Neural progenitor cell (in vitro differentiated cells): ENCODE measurements around the gene TMEM154. TPM values are rescaled to one million over a fixed set of nuclear protein-coding genes. Genes with fewer than 3 reads are reported as not detected.

ENCODE experiments used
- DNase-seq: peaks from one replicate; pipeline ENCODE4 v3.0.0-alpha.2; 2016; ENCODE audit warnings: low spot score
- H2AFZ ChIP-seq: fragments of 200-600 bp; sonication (generic); replicated peaks from 2 replicates; pipeline ENCODE4 v1.6.1; 2016; ENCODE audit warnings: antibody characterized with exemption
- H3F3A ChIP-seq: fragments of 200-600 bp; sonication (generic); 2 replicates; pipeline ENCODE4 v1.6.1; 2016; ENCODE audit warnings: antibody characterized with exemption, low read depth
- H3K27ac ChIP-seq: fragments of 200-600 bp; sonication (generic); 2 replicates; pipeline ENCODE4 v1.5.1; 2016; ENCODE audit warnings: mild to moderate bottlenecking
- H3K27me3 ChIP-seq: fragments of 200-600 bp; sonication (generic); 2 replicates; pipeline ENCODE4 v1.6.1; 2016; ENCODE audit warnings: mild to moderate bottlenecking, moderate library complexity
- H3K36me3 ChIP-seq: fragments of 200-600 bp; sonication (generic); 2 replicates; pipeline ENCODE4 v1.5.1; 2016
- H3K4me1 ChIP-seq: fragments of 200-600 bp; sonication (generic); 2 replicates; pipeline ENCODE4 v1.6.1; 2016; ENCODE audit warnings: mixed run types
- H3K4me2 ChIP-seq: fragments of 200-600 bp; sonication (generic); 2 replicates; pipeline ENCODE4 v1.6.1; 2016
- H3K4me3 ChIP-seq: fragments of 200-600 bp; sonication (generic); 2 replicates; pipeline ENCODE4 v1.5.1; 2016
- H3K79me2 ChIP-seq: fragments of 200-600 bp; sonication (generic); 2 replicates; pipeline ENCODE4 v1.6.1; 2016; ENCODE audit warnings: low read depth
- H3K9ac ChIP-seq: fragments of 200-600 bp; sonication (generic); 2 replicates; pipeline ENCODE4 v1.6.1; 2016
- H3K9me3 ChIP-seq: fragments of 200-600 bp; sonication (generic); 2 replicates; pipeline ENCODE4 v1.5.1; 2016; ENCODE audit warnings: low read depth
- H4K20me1 ChIP-seq: fragments of 200-600 bp; sonication (generic); 2 replicates; pipeline ENCODE4 v1.6.1; 2016; ENCODE audit warnings: low read depth
- H3K27ac Mint-ChIP-seq: 3 replicates; pipeline ENCODE4 v1.8.0; 2021; ENCODE audit warnings: mixed read lengths
- H3K27me3 Mint-ChIP-seq: 2 replicates; pipeline ENCODE4 v1.8.0; 2022; ENCODE audit warnings: low read depth, mild to moderate bottlenecking, inconsistent platforms, moderate library complexity, mixed read lengths; ENCODE audit not compliant: insufficient read depth
- H3K36me3 Mint-ChIP-seq: 3 replicates; pipeline ENCODE4 v1.8.0; 2021; ENCODE audit warnings: mixed read lengths
- H3K4me1 Mint-ChIP-seq: 3 replicates; pipeline ENCODE4 v1.8.0; 2021; ENCODE audit warnings: mixed read lengths
- H3K4me3 Mint-ChIP-seq: 3 replicates; pipeline ENCODE4 v1.8.0; 2021; ENCODE audit warnings: mild to moderate bottlenecking, moderate library complexity, mixed read lengths
- H3K9me3 Mint-ChIP-seq: 3 replicates; pipeline ENCODE4 v1.8.0; 2020; ENCODE audit warnings: mixed read lengths
- CTCF ChIP-seq: fragments of 200-600 bp; sonication (generic); IDR thresholded peaks from 2 replicates; pipeline ENCODE4 v1.5.1; 2017; ENCODE audit warnings: antibody characterized with exemption, mild to moderate bottlenecking
- EZH2 ChIP-seq: fragments of 200-600 bp; sonication (generic); IDR thresholded peaks from 2 replicates; pipeline ENCODE4 v1.6.1; 2017; ENCODE audit warnings: antibody characterized with exemption, mild to moderate bottlenecking, moderate library complexity
- EZH2phosphoT487 ChIP-seq: fragments of 200-600 bp; sonication (generic); IDR thresholded peaks from 2 replicates; pipeline ENCODE4 v1.6.1; 2017; ENCODE audit warnings: antibody characterized with exemption
- total RNA-seq: library from RNA; depleted of rRNA; stranded (reverse); fragments of >200 nt; gene quantifications from 2 replicates; pipeline ENCODE4 v1.2.3, GENCODE V29; 2015; ENCODE audit warnings: low replicate concordance

The TMEM154 gene
- total RNA-seq, 1 donor from 2014 or later = 3.0 TPM

GRCh38 chr4:152719801-152720556 is 40.2 kb upstream of the TMEM154 start:
- peaks cover 19% of the 10 kb centered on the region for H3K4me1 Mint-ChIP-seq
- no peak overlapping the region for H3K27ac Mint-ChIP-seq
- no peak overlapping the region for H3K9ac ChIP-seq
- no peaks in the 10 kb centered on the region for H3K36me3 Mint-ChIP-seq
- no peaks in the 10 kb centered on the region for H3K27me3 Mint-ChIP-seq
- no peaks in the 10 kb centered on the region for H3K79me2 ChIP-seq
- no peaks in the 10 kb centered on the region for H3F3A ChIP-seq
- H3K4me3 Mint-ChIP-seq = no peak overlapping the region
- H3K4me2 ChIP-seq = no peak overlapping the region
- TF ChIP-seq CTCF (no peak), EZH2 (no peak), EZH2phosphoT487 (no peak)
- H2AFZ ChIP-seq = no peak overlapping the region
- peaks cover 5% of the 10 kb centered on the region for H3K9me3 Mint-ChIP-seq
- no peak overlapping the region for H3K4me3 ChIP-seq
- no peak overlapping the region for H3K27ac ChIP-seq
- no peaks in the 10 kb centered on the region for H3K9me3 ChIP-seq
- DNase-seq = no peak
- H3K27me3 ChIP-seq = no peaks in the 10 kb centered on the region
- H3K4me1 ChIP-seq = no peaks in the 10 kb centered on the region
- no peaks in the 10 kb centered on the region for H3K36me3 ChIP-seq
- H4K20me1 ChIP-seq = no peaks in the 10 kb centered on the region

GRCh38 chr4:152719291-152719690 is 39.5 kb upstream of the TMEM154 start:
- no peaks in the 10 kb centered on the region for H3K36me3 ChIP-seq
- no peaks in the 10 kb centered on the region for H3K9me3 ChIP-seq
- H3K4me3 ChIP-seq = no peak overlapping the region
- H3K9ac ChIP-seq = no peak overlapping the region
- no peaks in the 10 kb centered on the region for H3F3A ChIP-seq
- no peaks in the 10 kb centered on the region for H3K27me3 ChIP-seq
- Mint-ChIP-seq H3K9me3 (peaks cover 5% of the 10 kb centered on the region), H3K27ac (no peak overlapping the region), H3K4me3 (no peak overlapping the region), H3K27me3 (no peaks in the 10 kb centered on the region), H3K4me1 (peaks cover 19% of the 10 kb centered on the region), H3K36me3 (no peaks in the 10 kb centered on the region)
- no peaks in the 10 kb centered on the region for H3K4me1 ChIP-seq
- no peak for TF ChIP-seq EZH2phosphoT487
- no peak for TF ChIP-seq CTCF
- no peak for TF ChIP-seq EZH2
- no peaks in the 10 kb centered on the region for H4K20me1 ChIP-seq
- H3K79me2 ChIP-seq = no peaks in the 10 kb centered on the region
- no peak for DNase-seq
- H3K4me2 ChIP-seq = no peak overlapping the region
- no peak overlapping the region for H2AFZ ChIP-seq
- no peak overlapping the region for H3K27ac ChIP-seq

- no peak overlapping the region for H3K27ac ChIP-seq
- H3K79me2 ChIP-seq = no peaks in the 10 kb centered on the region
- no peak overlapping the region for H2AFZ ChIP-seq
- H3F3A ChIP-seq = no peaks in the 10 kb centered on the region
- H3K4me3 ChIP-seq = no peak overlapping the region
- TF ChIP-seq EZH2phosphoT487 (no peak), CTCF (no peak), EZH2 (no peak)
- H3K9me3 Mint-ChIP-seq = peaks cover 7% of the 10 kb centered on the region
- H3K27me3 ChIP-seq = no peaks in the 10 kb centered on the region
- no peak overlapping the region for H3K9ac ChIP-seq
- no peaks in the 10 kb centered on the region for H3K27me3 Mint-ChIP-seq
- H3K36me3 ChIP-seq = no peaks in the 10 kb centered on the region
- H3K4me2 ChIP-seq = no peak overlapping the region
- no peaks in the 10 kb centered on the region for H3K9me3 ChIP-seq
- H4K20me1 ChIP-seq = no peaks in the 10 kb centered on the region
- no peak overlapping the region for H3K27ac Mint-ChIP-seq
- DNase-seq = no peak
- H3K4me1 ChIP-seq = peaks cover 3% of the 10 kb centered on the region
- H3K4me1 Mint-ChIP-seq = peaks cover 18% of the 10 kb centered on the region
- H3K36me3 Mint-ChIP-seq = no peaks in the 10 kb centered on the region
- H3K4me3 Mint-ChIP-seq = no peak overlapping the region
Observed at GRCh38 chr4:152715076-152715475, 35.3 kb upstream of the TMEM154 start.
